Stimulated activated naive CD8-positive, alpha-beta T cell treated with anti-CD3 and anti-CD28 coated beads, Interleukin-15, amount 100 ng/mL, for 72 hours (primary cell): Measurements from ENCODE around the gene SHLD1.
"Not testable (repeated sequence)": the region's sequence is repeated elsewhere in the genome, so short reads cannot be mapped to it uniquely, and the experiment has no call there.

Experiments used
- ATAC-seq: fragments of 150-1000 bp; cut with Tn5 transposase; 2 replicates; pipeline ENCODE4 v1.10.0; 2021; ENCODE audit warnings: mild to moderate bottlenecking, moderate library complexity
- DNase-seq, 2 donors: peaks; one replicate each; pipeline ENCODE4 v3.0.0; 2021 to 2022
- H3K27ac Mint-ChIP-seq, 2 donors: one replicate each; pipeline ENCODE4 v1.8.0; 2022; ENCODE audit warnings: mild to moderate bottlenecking in 2 of 2, mixed read lengths in 2 of 2, moderate library complexity in 2 of 2
- H3K27me3 Mint-ChIP-seq: one replicate; pipeline ENCODE4 v1.8.0; 2022; ENCODE audit warnings: mixed read lengths
- H3K4me1 Mint-ChIP-seq: one replicate; pipeline ENCODE4 v1.8.0; 2022; ENCODE audit warnings: mild to moderate bottlenecking, mixed read lengths
- H3K4me3 Mint-ChIP-seq, 2 donors: one replicate each; pipeline ENCODE4 v1.8.0; 2022; ENCODE audit warnings: mild to moderate bottlenecking in 2 of 2, mixed read lengths in 2 of 2, moderate library complexity in 1 of 2
- H3K9me3 Mint-ChIP-seq, 2 donors: one replicate each; pipeline ENCODE4 v1.8.0; 2022; ENCODE audit warnings: mixed read lengths in 2 of 2

The SHLD1 gene

DNA sequence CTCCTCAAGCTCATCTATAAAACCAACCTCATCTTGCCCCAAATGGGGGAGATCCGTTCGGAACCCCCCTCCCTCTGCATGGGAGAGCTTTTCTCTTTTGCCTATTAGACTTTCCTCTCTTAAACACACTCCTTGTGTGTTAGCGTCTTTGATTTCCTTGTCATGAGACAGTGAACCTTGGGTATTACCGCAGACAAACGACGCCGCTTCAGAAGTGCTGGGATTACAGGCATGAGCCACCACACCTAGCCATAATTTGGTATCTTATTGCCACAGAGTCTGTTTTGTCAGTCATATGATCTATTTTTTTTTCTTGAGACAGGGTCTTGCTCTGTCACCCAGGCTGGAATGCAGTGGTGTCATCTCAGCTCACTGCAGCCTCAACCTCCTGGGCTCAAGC lies 3.6 kb downstream of the SHLD1 start:
- no peaks in the 10 kb centered on the region for H3K9me3 Mint-ChIP-seq
- DNase-seq (no peak), ATAC-seq (no peak)
- peaks cover 29% of the 10 kb centered on the region for H3K4me1 Mint-ChIP-seq
- H3K27ac Mint-ChIP-seq = no peak overlapping the region
- no peaks in the 10 kb centered on the region for H3K27me3 Mint-ChIP-seq
- H3K4me3 Mint-ChIP-seq = no peak overlapping the region

DNA sequence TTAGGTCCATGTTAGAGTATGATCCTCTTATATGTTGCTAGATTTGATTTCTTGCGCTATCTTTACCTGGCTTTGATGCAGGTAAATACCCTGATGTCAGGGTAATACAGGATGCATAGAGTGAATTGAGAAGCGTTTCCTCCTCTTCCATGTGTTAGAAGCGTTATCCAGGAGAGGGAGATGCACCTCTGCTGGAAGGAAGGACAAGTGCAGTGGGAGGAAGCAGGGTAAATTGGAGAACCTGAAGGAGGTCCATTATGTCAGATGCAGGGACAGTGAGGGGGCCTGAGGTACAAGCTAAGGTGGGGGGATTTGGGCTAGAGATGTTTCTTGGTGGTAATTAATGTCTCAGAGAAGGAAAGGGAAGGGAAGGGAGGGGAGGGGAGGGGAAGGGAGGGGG lies 7.7 kb downstream of the SHLD1 start:
- Mint-ChIP-seq H3K9me3 (no peaks in the 10 kb centered on the region), H3K27ac (peak overlapping the region in 1 of 2 donors; percentile 79), H3K27me3 (no peaks in the 10 kb centered on the region), H3K4me1 (peaks cover 32% of the 10 kb centered on the region), H3K4me3 (no peak overlapping the region)
- ATAC-seq (no peak), DNase-seq (no peak)

DNA sequence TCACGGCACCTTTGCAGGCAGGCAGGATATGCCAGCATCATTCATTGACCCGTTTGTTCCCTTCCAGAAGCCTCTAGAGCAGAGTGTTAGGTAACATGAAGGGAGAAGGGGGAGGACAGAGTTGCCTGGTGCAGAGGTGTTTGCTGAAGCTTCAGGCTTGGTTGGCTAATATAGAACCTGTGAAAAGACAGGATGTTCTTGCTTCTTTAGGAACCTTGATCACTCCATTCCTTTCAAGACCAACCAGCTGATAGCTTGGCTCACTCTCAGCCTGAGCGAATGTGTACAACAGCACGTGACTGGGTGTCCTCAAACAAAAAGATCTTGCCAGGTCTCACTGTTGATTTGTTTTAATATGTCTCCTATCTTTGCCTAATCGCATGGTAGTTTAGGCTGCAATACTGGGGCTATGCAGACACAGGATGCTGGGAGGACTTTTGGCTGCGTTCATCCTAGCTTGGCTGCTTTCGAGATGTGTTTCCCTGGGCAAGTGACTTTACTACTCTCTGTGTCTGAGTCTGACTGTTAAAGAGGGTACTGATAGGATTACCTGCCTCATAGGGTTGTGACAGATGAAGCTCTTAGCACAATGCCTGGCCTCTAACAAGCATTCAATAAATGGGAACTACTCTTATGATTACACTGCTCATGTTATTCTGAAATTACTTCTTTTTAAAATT lies 16.0 kb downstream of the SHLD1 start:
- H3K4me1 Mint-ChIP-seq = peaks cover 21% of the 10 kb centered on the region
- H3K4me3 Mint-ChIP-seq = no peak overlapping the region
- no peak for DNase-seq
- H3K9me3 Mint-ChIP-seq = no peaks in the 10 kb centered on the region
- no peak overlapping the region for H3K27ac Mint-ChIP-seq
- no peaks in the 10 kb centered on the region for H3K27me3 Mint-ChIP-seq
- no peak for ATAC-seq

DNA sequence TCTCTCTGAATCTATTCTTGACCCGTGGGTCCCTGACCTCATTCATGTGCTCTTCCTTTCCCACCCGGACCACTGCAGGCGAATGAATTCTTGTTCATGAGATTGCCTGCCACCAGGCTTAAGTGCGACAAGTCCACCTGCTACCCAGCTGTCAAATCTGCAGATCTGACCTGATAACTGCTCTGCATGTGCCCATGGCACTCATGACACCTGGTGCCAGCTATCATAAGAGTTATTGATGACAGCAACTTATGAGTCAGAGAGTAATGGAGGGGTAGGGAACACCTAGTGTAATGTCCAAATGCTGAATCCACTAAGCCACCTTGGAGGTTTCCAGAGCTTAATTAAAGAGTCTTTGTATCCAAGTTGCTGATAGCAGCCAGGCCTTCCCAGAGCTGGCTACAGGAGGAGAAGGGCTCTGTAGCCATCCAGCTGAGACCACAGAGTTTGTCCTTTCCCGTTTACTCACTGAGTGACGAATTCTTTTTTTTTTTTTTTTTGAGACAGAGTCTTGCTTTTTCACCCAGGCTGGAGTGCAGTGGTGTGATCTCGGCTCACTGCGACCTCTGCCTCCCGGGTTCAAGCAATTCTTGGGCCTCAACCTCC lies 17.4 kb downstream of the SHLD1 start:
- no peak overlapping the region for H3K4me3 Mint-ChIP-seq
- H3K9me3 Mint-ChIP-seq = no peaks in the 10 kb centered on the region
- ATAC-seq (no peak), DNase-seq (no peak)
- no peak overlapping the region for H3K27ac Mint-ChIP-seq
- no peaks in the 10 kb centered on the region for H3K27me3 Mint-ChIP-seq
- peaks cover 24% of the 10 kb centered on the region for H3K4me1 Mint-ChIP-seq

DNA sequence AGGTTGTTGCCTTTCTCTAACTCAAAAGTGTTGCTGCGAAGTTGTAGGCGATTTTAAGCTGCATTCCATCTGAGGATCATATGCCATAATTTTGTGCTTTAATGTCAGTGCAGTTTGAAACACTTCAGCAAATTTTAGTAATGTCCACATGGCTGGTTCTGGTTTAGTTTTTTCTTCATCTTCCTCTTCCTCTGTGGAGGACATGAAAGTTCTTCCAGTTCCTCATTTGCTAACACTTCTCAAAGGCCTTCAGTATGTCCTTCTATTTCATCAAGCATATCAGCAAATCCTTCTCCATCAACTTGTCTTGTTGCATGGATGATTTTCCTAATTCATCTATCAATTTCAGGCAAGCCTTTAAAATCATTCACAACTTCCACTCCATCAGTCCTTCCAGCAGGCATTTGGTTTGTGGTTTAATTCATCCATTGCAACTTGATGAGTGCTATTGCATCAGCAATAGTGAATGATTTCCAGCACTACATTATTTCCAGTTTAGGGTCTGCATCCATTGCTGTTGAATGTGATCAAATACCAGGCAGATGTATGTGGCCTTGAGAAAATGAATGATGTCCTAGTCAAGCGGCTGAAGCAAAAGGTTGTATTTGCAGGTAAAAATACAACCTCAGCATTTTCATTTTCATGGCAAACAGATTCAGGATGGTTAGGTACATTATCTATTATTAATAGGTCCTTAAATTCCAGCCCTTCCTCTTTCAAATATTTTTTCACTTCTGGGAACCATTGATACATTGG lies 20.2 kb downstream of the SHLD1 start:
- Mint-ChIP-seq H3K4me3 (no peak overlapping the region), H3K4me1 (peaks cover 17% of the 10 kb centered on the region), H3K9me3 (no peaks in the 10 kb centered on the region), H3K27me3 (no peaks in the 10 kb centered on the region), H3K27ac (peak overlapping the region; percentile 86 to 89)
- DNase-seq (no peak), ATAC-seq (no peak)

DNA sequence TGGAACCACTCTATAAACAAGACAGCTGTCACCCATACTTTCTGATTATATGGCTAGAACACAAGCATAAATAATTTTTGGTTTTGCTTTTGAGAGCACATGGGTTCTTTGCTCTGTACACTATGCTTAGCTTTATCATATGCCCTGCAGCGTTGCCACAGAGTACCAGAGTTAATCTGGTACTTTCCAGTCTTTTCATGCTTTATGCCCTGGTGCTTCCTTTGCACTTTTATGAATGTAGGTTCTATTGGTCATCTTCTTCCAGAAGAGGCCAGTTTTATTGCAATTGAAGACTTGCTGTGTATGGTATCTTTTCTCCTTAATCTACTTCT lies 20.8 kb downstream of the SHLD1 start:
- Mint-ChIP-seq H3K4me1 (peaks cover 17% of the 10 kb centered on the region), H3K4me3 (no peak overlapping the region), H3K9me3 (no peaks in the 10 kb centered on the region), H3K27me3 (no peaks in the 10 kb centered on the region), H3K27ac (peak overlapping the region; percentile 86 to 89)
- DNase-seq (no peak), ATAC-seq (no peak)

DNA sequence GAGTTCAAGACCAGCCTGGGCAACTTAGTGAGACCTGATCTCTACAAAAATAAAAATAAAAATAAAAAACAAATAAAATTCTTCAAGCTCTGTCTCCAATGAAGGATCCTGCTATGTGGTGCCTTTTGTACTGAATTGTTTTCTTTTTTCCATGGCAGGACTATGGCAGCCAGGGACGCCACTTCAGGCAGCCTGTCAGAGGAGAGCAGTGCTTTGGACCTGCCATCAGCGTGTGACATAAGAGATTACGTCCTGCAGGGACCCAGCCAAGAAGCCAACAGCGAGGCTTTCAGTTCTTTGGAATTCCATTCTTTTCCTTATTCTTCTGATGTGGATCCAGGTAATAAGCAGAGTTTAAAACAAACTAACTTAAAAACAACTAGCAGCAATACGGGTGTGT lies 22.5 kb downstream of the SHLD1 start:
- DNase-seq (no peak), ATAC-seq (no peak)
- Mint-ChIP-seq H3K4me3 (no peak overlapping the region), H3K4me1 (peaks cover 17% of the 10 kb centered on the region), H3K27ac (no peak overlapping the region), H3K9me3 (no peaks in the 10 kb centered on the region), H3K27me3 (no peaks in the 10 kb centered on the region)

DNA sequence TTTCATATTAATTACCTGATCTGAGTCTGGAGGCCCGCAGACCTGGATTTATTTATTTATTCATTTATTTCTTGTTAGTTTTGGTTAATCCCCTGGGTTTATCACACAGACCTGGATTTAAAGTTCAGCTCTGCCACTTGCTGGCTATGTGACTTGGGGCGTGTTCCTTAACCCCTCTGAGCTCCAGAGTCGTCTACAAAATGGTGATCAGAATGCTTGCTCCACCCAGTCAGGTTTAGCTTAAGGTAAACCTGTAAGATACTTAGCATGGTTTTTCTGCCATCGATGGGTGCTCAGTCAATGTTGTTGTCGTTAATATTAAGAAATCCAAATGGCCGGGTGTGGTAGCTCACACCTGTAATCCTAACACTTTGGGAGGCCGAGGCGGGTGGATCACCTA lies 23.4 kb downstream of the SHLD1 start:
- H3K4me3 Mint-ChIP-seq = no peak overlapping the region
- DNase-seq (no peak), ATAC-seq (no peak)
- no peaks in the 10 kb centered on the region for H3K27me3 Mint-ChIP-seq
- peak overlapping the region in 1 of 2 donors; percentile 57 for H3K27ac Mint-ChIP-seq
- H3K4me1 Mint-ChIP-seq = peaks cover 17% of the 10 kb centered on the region
- no peaks in the 10 kb centered on the region for H3K9me3 Mint-ChIP-seq

DNA sequence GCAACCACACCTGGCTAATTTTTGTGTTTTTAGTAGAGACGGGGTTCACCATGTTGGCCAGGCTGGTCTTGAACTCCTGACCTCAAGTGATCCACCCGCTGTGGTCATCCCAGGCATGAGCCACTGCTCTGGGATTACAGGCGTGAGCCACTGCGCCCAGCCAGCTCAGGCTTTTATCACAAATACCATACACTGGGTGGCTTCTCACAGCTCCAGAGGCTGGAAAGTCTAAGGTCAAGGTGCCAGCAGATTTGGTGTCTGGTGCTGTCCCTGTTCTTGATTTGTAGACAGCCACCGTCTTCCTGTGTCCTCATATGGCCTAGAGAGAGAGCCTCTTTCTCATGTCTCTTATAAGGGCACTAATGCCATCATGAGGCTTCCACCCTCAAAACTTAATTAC lies 25.9 kb downstream of the SHLD1 start:
- Mint-ChIP-seq H3K4me1 (peaks cover 12% of the 10 kb centered on the region), H3K4me3 (no peak overlapping the region), H3K27ac (no peak overlapping the region), H3K9me3 (no peaks in the 10 kb centered on the region), H3K27me3 (no peaks in the 10 kb centered on the region)
- no peak for DNase-seq
- ATAC-seq = no peak

DNA sequence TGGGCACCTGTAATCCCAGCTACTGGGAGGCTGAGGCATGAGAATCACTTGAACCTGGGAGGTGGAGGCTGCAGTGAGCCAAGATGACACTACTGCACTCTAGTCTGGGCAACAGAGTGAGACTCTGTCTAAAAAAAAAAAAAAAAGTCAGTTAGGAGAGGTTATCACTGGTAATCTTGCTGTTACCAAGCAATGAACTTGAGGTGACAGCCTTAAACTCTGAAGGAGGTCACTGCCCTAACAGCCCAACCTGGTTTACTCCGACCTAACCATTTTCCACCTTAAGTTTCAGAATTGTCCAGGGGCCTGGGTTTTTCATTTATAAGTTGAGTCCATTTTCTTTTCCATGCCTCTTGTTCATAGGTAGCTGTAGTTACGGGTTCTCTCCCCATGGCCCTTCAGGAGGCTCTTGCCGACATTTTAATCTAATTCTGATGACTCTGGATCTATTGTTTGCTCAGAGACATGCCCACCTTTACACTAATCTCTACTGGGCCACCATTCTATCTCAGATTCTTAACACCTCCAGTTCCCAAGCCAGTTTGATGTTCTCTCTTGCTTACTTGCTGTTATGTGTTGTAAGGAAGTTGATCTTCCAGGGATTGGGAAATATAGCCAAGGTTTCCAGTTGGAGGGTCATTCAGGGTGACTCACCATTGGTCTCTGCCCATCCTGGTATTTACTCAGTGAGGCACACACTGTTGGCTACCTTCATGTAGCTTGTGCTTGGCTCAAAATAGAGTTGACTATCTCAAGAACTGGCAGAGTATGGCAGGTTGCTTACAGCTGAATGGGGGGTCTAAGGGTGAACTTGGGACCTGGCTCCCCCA lies 29.1 kb downstream of the SHLD1 start:
- ATAC-seq (no peak), DNase-seq (no peak)
- Mint-ChIP-seq H3K27me3 (no peaks in the 10 kb centered on the region), H3K9me3 (no peaks in the 10 kb centered on the region), H3K27ac (peak overlapping the region in 1 of 2 donors; percentile 7), H3K4me1 (peaks cover 6% of the 10 kb centered on the region), H3K4me3 (no peak overlapping the region)

DNA sequence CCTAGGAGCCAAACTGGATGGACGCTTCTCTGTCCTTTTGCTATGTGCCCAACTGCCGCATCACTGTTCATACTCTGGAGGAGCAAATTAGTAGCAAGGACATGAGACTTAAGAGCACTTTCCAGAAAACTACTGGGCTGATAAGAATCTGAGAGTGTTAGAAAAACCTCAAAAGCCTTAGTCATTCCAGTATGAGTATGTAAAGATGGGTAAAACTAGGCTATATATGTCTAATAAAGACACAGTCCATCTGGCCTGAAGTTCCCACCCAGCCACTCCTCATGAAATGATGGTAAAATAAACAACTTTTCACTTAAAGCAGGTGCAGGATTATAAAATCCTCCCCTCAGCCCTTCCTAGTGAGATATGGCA lies 30.6 kb downstream of the SHLD1 start:
- peak overlapping the region; percentile 3 to 91 for H3K27ac Mint-ChIP-seq
- peak overlapping the region in 1 of 2 donors; percentile 21 for H3K4me3 Mint-ChIP-seq
- no peak for DNase-seq
- H3K27me3 Mint-ChIP-seq = no peaks in the 10 kb centered on the region
- peak; percentile 74 for ATAC-seq
- H3K4me1 Mint-ChIP-seq = peaks cover 6% of the 10 kb centered on the region
- no peaks in the 10 kb centered on the region for H3K9me3 Mint-ChIP-seq

DNA sequence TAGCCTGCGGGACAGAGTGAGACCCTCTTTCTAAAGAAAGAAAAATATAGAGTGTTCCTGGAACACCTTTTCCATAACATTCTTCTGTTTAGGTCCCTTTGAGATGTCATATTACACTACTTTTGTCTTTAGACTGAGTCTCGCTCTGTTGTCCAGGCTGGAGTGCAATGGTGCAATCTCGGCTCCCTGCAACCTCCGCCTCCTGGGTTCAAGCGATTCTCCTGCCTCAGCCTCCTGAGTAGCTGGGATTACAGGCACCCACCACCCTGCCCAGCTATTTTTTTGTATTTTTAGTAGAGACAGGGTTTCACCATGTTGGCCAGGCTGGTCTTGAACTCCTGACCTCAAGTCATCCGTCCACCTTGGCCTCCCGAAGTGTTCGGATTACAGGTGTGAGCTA lies 31.2 kb downstream of the SHLD1 start:
- H3K4me3 Mint-ChIP-seq, H3K27ac Mint-ChIP-seq, H3K27me3 Mint-ChIP-seq, H3K4me1 Mint-ChIP-seq, DNase-seq, ATAC-seq, H3K9me3 Mint-ChIP-seq: not testable (repeated sequence)

DNA sequence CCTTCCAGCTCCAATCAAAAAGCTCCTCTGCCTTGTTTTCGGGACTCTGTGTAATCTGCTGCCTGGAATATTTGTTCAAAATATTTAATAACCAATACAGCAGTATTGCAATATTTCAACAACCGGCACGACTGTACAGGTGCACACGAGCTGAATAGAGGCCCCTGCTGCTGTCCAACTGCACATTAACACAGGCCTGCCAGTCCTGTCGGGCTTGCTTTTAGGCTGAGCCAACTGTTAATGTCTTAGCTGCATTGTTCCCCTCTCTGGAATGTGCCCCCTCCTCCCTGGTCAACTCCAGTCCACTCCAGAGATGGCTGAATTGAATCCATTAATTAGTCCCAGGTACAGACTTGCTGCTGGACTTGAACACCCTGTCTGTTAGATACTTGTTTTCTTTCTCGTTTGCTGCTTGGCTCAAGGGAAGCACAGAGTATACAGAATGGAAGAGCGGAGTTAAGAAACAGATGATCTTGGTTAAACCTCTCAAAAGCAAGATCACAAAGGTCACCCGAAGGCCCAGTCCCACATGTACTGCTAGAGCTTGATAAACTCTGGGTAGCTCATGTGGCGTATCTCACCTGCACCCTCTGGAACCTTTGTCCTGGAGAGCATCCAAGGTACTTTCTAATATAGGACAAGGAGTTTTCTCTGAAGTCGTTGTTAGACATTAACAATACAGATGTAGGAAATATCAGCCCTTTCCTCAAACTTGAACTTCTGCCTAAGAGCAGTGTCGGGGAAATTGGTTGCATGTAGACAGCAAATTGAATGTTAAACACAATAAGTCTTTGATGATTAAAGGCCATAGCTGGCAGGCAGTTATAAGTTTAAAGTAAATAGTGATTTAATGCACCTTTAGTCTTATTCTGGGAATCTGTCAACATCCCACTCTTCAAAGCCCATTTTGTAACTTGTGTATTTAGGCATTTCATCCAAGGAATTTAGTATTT lies 31.9 kb downstream of the SHLD1 start:
- H3K27me3 Mint-ChIP-seq = no peaks in the 10 kb centered on the region
- H3K9me3 Mint-ChIP-seq = no peaks in the 10 kb centered on the region
- peaks cover 6% of the 10 kb centered on the region for H3K4me1 Mint-ChIP-seq
- no peak for ATAC-seq
- peak overlapping the region in 1 of 2 donors; percentile 41 for H3K27ac Mint-ChIP-seq
- no peak overlapping the region for H3K4me3 Mint-ChIP-seq
- DNase-seq = no peak

DNA sequence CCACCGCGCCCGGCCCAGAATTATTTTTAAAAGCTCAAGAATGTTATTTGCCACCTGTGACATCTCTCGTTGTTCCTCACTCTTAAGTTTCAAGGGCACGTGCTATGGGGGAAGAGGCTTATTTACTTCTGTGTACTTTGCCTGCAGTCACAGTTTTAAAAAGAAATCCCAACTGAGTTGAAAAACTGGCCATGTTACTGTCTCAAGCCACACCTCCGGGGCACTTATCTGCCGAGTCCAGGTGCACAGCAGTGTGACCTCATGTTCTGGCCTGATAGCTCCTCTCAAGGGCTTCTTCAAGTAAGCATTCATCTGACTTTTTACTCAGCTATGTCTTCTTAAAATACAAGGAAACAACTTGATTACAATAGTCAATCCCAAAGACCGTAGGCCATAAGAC lies 34.5 kb downstream of the SHLD1 start:
- Mint-ChIP-seq H3K9me3 (no peaks in the 10 kb centered on the region), H3K27me3 (no peaks in the 10 kb centered on the region), H3K27ac (no peak overlapping the region), H3K4me1 (peaks cover 6% of the 10 kb centered on the region), H3K4me3 (no peak overlapping the region)
- DNase-seq (no peak), ATAC-seq (no peak)

DNA sequence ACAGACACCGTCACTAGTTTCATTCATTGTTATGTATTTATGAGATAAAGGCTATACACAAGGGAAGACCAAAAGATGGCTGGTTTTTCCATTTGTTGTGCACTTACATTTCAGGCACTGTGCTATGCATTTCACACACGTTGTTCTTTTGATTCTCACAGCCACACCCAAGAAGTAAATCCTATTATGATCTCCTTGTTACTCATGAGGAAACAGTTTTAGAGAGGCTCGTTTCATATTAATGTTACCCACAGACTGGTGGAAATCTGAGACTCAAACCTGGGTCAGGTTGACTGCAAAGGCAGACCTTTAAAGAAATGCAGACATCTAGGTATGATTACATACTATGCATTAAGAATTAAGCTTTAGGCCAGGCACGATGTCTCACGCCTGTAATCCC lies 34.9 kb downstream of the SHLD1 start:
- no peak for ATAC-seq
- Mint-ChIP-seq H3K4me1 (peaks cover 6% of the 10 kb centered on the region), H3K4me3 (no peak overlapping the region), H3K27ac (peak overlapping the region in 1 of 2 donors; percentile 33), H3K27me3 (no peaks in the 10 kb centered on the region), H3K9me3 (no peaks in the 10 kb centered on the region)
- no peak for DNase-seq
